T-helper 2 cell (primary cell): Measurements from ENCODE around the gene TRIO.

Experiments
- DNase-seq, 5 experiments: peaks; one replicate each; pipeline versions ENCODE4 v3.0.0 to v3.0.0-alpha.2; 2012 to 2022

Gene TRIO

GRCh38 chr5:14501353-14502293, 358.5 kb downstream of the TRIO start:
- DNase-seq, result no peak

DNA sequence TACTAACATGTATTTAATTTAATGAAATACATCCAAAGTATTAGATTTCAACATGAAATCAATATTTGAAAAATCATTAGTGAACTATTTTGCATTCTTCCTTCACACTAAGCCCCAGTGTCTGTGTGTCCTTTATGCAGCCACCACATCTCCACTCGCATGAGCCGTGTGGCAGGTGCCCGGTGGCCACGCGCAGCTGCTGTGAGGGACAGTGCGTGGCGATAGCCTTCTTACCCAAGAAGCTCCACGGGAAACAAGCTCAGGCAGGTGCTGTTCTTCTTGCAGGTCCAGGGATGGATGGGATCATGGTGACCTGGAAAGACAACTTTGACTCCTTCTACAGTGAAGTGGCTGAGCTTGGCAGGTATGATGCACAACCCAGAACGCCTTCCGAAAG, 359.1 kb downstream of the TRIO start:
- DNase-seq, result no peak

DNA sequence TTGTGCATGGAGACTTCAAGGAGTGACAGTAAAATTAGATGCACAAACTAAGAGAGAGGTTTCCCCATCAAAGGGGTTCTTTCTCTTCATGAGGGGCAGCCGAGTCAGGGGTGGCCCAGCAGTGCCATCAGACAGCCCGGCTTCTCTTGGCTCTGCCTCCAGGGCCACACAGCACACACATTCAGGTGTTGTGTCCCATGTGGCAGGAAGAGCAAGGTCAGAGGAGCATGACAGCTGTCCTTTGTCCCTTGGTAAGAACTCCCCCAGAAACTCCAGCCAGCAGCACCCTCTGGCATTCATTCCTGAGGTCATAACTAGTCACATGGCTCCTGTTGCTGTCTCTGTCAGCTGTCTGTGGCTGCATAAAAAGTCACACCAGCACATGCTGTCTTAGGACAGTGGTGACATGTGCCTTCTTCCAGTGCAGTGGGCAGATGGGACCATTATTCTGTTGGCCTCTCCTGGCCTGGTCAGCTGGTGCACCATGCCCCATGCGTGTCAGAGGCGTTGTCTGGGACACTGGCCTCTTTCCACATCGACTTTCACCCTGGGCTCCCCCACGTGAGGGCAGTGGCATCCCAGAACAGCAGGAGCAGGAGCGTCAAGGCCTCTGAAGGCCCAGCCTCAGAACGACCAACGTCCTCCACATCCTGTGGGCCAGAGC, 360.0 kb downstream of the TRIO start:
- no peak for DNase-seq

DNA sequence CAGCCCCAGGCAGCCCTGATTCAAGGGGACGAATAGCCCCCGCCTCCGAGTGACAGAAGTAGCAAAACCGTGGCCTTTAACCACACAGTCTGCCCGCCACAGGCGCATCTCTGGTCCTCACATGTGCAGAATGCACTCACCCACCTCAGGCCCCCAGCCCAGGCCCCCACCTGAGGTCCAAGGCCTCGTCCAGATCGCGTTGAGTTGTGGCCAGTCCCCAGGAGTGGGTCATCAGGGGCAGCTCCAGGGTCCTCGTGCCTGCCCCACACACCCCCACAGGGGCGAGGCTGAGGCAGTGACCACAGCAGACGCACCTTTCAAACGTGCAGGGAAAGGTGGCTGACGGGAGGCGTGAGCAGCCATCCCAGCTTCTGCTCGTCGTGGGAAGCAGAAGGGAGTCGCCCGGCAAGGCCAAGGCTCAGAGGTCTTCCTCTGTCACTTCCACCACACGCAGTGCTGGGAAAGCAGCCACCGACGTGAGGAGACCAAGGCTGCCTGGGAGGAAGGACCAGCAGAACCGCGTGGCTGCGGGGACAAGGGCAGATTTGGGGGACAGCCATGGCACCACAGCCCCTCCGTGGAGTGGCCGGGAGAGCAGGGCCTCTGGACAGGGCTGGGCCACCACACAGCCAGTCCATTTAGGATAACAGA, 360.7 kb downstream of the TRIO start:
- no peak for DNase-seq

DNA sequence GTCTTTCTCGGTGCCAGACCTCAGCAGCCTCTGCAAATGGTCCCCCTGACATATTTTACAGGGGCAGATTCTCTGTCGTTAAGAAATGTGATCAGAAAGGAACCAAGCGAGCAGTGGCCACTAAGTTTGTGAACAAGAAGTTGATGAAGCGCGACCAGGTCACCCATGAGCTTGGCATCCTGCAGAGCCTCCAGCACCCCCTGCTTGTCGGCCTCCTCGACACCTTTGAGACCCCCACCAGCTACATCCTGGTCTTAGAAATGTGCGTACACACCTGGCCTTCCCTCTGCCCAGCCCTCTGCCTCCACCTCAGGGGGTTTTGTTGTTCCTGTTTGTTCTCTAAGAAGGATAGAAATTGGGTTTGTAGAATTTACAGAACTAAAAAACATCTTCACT, 361.2 kb downstream of the TRIO start:
- DNase-seq, result no peak

DNA sequence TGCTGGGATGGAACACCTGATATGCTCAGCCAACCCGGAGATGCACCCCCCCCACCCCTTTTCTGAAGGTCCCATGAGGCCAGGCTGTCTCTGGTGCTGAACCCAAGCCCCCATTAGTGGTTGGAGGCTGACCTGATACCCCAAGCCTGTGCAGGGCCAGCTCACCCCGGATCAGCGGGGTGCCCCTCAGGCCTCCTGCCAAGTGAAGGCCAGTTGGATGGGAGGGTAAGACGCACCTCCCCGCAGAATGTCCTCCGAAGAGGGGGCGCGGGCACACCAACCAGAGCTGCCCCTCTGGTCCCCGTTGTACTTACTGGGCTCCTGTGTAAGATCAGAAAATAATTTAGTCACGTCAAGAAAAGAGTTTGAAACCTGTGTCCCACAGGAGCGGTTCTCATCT, 361.7 kb downstream of the TRIO start:
- DNase-seq, result no peak

- no peak for DNase-seq
These were observed 362.4 kb downstream of the TRIO start for GRCh38 chr5:14505310-14506139.

- no peak for DNase-seq
These were observed 363.0 kb downstream of the TRIO start for GRCh38 chr5:14506140-14506538.

DNA sequence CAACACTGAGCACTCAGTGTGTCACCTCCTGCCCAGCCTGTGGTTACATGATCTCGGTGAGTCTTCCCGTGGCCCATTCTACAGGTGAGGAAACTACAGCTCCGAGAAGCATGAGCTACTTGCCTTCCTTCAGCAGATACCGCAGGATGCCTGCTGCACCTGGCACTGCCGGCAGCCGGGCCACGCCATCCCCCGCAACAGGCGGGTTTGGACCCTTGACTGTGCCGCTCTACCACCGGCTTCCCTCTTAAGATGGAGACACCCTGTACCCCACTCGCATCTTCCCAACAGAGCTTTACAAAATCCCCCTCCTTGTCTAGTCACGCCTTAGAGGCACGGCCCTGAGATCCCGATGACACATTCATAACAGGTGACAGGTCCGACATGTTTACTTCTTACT, 363.5 kb downstream of the TRIO start:
- no peak for DNase-seq

DNA sequence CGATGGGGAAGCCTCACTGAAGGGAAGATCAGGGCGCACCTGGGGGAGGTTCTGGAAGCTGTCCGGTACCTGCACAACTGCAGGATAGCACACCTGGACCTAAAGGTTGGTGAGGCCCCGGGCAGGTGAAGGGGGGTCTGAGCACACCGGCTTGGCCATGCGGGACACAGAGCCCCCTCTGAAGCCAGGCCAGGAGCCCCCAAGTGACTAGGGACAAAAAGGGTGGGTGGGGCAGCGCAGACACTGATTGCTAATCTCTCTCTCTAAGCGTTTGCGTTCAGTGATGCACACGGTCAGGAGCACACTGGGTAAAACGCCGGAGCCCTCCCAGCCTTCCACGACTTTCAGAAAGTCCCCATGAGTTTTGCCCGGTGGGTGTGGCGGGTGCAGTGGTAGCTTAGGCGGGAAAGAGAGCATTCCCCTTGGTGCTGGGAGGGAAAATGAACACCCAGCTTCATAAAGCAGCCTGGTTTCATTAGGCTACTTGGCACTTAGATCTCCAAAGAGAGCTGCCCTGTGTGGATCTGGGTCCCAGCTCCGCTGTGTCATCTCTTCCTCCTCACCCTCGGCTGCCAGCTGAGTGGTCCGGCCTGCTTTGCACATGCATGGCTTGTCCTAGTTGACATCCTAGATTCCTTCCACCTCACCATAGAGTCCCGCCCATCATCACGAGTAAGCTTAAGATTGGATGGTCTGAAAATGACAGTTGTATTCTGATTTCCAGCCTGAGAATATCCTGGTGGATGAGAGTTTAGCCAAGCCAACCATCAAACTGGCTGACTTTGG, 364.2 kb downstream of the TRIO start:
- no peak for DNase-seq

- no peak for DNase-seq
These were observed 364.9 kb downstream of the TRIO start for GRCh38 chr5:14508046-14508445.

DNA sequence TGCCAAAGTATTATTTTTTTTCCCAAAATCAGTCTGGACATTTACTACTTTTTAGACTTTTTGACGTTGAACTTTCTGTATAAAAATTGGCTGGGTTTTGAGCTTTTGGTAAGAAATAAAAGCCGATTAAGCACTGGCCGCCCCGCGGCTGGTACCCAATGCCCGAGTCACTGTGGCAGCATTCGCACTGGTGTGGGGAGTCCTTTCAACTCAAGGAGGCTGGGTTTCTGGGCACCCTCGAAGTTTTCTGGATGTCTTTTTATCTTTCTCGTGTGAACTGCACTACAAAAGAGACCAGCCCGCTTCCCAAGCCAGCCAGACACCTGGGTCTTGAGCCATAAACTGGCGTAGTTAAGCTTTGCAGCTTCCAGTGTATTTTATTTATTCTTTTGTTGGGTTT, 366.4 kb downstream of the TRIO start:
- no peak for DNase-seq

- DNase-seq, result no peak
These were observed 367.1 kb downstream of the TRIO start for GRCh38 chr5:14510156-14510734.

GRCh38 chr5:14510880-14511279, 367.7 kb downstream of the TRIO start:
- no peak for DNase-seq

GRCh38 chr5:14512574-14512973, 369.4 kb downstream of the TRIO start:
- no peak for DNase-seq

- no peak for DNase-seq
These were observed 370.1 kb downstream of the TRIO start for GRCh38 chr5:14513266-14513665.

DNA sequence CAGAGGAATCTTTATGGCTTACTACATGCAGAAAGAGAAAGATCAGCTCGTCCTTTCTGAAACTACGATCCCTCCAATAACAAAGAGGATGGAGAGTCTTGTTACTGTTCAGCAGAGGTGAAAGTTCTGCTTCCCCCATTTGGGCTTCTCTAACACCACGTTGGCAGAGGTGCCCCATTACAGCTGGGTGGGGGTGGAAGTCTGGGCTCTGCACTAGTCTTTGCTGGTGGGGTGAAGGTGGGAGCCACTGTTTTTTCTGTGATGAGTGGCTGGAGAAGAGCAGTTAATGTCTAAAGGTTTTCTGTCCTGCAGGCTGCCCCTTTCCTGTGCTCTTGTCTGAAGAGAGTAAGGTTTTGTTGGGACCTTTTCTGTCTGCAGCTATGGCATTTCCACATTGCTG, 373.8 kb downstream of the TRIO start:
- no peak for DNase-seq

DNA sequence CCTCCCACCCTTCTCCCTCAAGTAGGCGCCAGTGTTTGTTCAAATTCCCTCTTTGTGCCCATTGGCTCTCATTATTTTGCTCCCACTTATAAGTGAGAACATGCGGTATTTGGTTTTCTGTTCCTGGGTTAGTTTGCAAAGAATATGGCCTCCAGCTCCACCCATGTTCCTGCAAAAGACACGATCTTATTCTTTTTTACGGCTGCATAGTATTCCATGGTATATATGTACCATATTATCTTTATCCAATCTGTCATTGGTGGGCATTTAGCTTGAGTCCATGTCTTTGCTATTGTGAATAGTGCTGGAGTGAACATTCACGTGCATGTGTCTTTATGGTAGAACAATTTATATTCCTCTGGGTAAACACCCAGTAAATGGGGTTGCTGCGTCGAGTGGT, 375.5 kb downstream of the TRIO start:
- DNase-seq, result no peak

DNA sequence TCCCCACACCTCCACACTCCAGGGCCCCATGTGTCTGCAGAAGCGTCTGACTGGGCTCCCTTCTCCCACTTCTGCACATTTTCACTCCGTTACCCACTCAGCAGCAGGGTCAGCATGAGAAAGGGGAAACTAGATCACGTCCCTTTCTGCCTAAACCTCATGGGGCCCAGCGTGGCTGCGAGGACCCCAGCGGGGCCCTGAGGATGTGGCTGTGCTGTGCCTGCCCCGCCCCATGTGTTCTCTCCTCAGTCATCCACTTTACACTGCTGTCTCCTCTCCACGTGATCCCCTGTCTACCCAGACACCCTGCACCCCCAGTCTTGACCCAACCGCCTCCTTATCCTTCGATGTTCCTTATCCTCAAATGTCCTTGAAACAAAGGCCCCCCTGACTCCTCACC, 378.6 kb downstream of the TRIO start:
- no peak for DNase-seq

GRCh38 chr5:14522721-14523120, 379.6 kb downstream of the TRIO start:
- DNase-seq, result no peak

GRCh38 chr5:14523243-14524034, 380.3 kb downstream of the TRIO start:
- DNase-seq, result no peak
